HuH-7.5 (cell line): ENCODE results near the gene ZNF331.
"Not testable (repeated sequence)": the region's sequence is repeated elsewhere in the genome, so short reads cannot be mapped to it uniquely, and the experiment has no call there.

ENCODE experiments used
- DNase-seq: peaks from one replicate; pipeline ENCODE4 v3.0.0; 2011; ENCODE audit warnings: low spot score

ZNF331 gene

GRCh38 chr19:53537521-53538377 is at the start of gene ZNF331:
Gene ZNF331, plus strand, starts transcription at chr19:53538145. Its CDS starts 31,232 bp downstream, at chr19:53569377.
- DNase-seq = peak; percentile 43

DNA sequence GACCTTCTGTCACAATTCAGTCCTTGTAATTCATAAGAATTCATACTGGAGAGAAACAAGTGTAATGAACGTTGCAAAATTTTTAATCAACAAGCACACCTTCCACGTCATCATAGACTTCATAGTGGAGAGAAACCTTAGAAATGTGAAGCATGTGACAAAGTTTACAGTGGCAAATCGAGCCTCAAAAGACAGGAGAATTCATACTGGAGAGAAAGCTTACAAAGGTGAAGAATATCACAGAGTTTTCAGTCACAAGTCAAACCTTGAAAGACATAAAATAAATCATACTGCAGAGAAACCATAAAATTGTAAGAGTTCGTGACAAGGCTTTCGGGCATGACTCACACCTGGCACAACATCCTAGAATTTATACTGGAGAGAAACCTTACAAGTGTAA is 45.8 kb upstream of the ZNF331 start:
- DNase-seq = no peak

DNA sequence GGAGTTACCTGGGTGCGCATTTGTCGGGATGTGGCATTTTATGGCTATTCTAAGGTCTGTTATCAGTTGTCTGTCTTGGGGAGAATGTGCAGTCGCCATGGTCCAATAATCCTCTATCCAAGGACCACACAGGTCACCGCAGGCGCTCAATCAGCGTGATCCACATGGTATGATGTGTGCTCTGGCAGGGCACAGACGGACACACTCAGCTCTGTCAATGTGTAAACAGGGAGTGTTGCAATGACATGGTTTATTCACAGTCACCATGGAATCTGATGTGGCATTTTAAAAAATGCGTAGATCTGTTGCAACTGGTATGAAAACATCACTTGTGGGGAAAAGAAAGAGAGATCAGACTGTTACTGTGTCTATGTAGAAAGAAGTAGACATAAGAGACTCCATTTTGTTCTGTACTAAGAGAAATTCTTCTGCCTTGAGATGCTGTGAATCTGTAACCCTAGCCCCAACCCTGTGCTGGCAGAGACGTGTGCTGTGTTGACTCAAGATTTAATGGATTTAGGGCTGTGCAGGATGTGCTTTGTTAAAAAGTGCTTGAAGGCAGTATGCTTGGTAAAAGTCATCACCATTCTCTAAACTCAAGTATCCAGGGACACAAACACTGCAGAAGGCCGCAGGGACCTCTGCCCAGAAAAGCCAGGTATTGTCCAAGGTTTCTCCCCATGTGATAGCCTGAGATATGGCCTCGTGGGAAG is 40.5 kb upstream of the ZNF331 start:
- not testable (repeated sequence) for DNase-seq

GRCh38 chr19:53498024-53498395 is 39.9 kb upstream of the ZNF331 start:
- not testable (repeated sequence) for DNase-seq

DNA sequence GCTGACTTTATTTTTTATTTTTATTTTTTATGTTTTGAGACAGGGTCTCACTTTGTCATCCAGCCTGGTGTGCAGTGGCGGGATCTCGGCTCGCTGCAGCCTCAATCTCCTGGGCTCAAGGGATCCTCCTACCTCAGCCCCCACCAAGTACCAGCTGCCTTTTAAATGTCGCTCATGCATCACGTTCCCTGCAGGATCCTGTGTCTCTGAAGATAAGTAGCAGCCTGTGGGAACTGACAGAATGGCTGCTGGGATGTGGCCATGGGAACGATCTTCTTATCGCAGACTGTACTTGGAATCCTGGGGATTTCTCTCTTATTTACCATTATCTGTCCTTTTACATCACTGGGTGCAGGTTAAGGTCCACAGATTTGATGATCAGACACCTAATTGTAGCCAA is 34.8 kb upstream of the ZNF331 start:
- not testable (repeated sequence) for DNase-seq

- DNase-seq = not testable (repeated sequence)
These were observed 34.1 kb upstream of the ZNF331 start for GRCh38 chr19:53503671-53504364.

GRCh38 chr19:53504365-53504703 is 33.6 kb upstream of the ZNF331 start:
- DNase-seq = not testable (repeated sequence)

DNA sequence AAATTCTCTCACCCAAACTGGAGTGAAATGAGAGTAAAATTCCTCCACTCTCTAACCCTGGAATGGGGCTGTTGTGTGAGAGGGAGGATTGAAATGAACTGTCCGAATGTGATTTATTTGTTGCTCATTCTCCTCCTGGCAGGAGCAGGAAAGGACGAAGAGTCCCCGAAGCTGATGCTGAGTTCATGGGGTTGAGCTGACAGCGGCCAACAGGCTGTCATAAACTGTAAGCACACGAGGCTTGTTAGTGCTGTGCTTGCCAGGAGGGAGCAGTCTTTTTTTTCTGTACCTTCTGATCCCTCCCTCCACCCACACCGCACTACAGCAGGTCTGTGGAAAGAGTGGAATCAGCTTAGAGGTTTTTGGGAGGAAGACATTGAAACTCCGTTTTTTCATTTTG is 33.1 kb upstream of the ZNF331 start:
- DNase-seq = no peak

- DNase-seq = no peak
These were observed 31.2 kb upstream of the ZNF331 start for GRCh38 chr19:53506728-53507127.

- DNase-seq = peak; percentile 12
These were observed 30.2 kb upstream of the ZNF331 start for GRCh38 chr19:53507523-53508442.

DNA sequence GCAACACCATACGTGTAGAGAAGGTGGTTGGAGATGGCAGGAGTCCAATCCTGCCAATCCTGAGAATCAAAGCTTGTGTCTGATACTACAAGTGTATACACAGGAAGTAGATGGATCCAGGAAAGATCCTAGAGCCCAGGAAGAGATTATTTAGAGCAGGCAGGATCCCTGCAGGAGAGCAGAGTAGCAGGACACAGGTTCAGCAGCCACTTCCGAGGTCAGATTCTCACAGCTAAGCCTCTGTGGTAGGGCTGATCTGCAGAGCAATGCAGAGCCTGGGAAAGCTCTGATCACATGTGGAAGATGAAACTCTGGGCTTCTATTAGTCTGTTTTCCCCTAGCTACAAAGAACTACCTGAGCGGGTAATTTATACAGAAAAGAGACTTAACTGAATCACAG is 28.5 kb upstream of the ZNF331 start:
- DNase-seq = no peak

DNA sequence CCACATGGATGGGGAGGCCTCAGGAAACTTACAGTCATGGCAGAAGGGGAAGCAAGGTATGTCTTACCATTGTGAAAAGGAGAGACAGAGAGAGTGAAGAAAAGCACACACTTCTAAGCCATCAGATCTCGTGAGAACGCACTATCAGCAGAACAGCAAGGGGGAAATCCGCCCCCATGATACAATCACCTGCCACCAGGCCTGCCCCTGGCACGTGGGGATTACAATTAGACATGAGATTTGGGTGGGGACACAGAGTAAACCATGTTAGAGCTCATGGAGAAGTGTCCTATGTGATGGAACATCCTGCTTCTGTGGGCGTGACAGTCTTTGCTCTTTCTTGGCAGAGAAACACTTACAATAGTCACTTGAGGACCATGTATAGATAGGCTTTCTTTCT is 28.1 kb upstream of the ZNF331 start:
- DNase-seq = no peak

DNA sequence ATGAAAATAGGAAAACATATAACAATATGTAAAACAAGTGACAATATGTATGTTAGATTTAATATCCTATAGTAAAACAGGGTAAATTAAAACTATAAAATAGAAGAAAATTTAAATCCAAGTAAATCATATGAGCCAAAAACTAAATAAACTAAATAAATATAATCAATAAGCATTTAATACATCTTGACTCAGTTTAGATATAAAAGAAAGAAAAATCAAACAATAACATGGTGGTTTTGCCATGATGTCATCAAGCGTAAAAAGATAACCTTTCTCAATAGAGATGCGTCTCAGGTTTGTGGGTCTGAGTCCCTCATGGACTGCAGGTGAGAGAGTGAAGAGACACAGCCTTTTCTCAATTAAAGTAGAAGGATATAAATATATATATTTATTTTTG is 26.6 kb upstream of the ZNF331 start:
- no peak for DNase-seq

DNA sequence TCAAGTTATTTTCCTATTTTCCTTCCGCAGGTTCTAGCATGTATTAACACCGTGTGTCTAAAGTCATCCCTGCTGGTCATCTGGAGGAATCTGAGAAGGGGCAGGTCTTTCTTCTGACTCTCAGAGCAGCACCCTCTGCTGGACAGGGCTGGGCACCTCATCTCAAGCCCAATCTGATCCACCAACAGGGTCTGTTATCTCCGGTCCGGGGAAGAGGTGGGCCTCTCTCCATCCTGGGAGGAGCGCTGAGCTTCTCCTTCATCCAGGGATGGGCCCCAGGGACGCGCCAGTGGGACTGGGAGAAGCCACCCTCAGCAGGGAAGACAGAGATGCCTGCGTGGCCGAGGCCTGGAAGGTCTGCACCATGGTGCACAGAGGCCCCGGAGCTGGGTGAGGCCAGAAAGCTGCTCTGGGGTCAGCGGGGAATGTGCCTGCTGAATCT is 26.0 kb upstream of the ZNF331 start:
- DNase-seq = no peak

- not testable (repeated sequence) for DNase-seq
These were observed 22.9 kb upstream of the ZNF331 start for GRCh38 chr19:53515047-53515446.

GRCh38 chr19:53517114-53517741 is 20.7 kb upstream of the ZNF331 start:
- DNase-seq = no peak

GRCh38 chr19:53518121-53518520 is 19.8 kb upstream of the ZNF331 start:
- DNase-seq = no peak

- DNase-seq = no peak
These were observed 19.2 kb upstream of the ZNF331 start for GRCh38 chr19:53518716-53519115.

GRCh38 chr19:53519446-53519845 is 18.5 kb upstream of the ZNF331 start:
- DNase-seq = no peak

DNA sequence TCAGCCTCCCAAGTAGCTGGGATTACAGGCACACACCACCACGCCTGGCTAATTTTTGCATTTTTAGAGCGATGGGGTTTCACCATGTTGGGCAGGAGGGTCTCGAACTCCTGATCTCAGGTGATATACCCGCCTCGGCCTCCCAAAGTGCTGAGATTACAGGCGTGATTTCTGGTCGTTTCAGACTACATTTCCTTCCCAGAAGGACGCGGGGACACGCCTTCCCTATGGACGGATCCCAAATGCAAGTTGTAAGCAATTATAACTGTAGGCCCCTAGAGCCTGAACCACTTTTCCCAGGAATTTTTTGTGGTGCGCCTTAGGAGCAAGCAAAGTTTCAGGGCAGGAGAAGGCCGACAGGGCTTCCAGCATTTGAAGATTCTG is 17.8 kb upstream of the ZNF331 start:
- DNase-seq = no peak
